IPS-15b (cell line): ENCODE measurements around the gene AKNA.

ENCODE experiments used
- H3K27me3 ChIP-seq: one replicate; pipeline ENCODE4 v1.6.1; 2013; ENCODE audit warnings: low read length; ENCODE audit not compliant: control insufficient read depth, insufficient read depth
- H3K36me3 ChIP-seq: one replicate; pipeline ENCODE4 v1.6.1; 2013; ENCODE audit warnings: low read length; ENCODE audit not compliant: control insufficient read depth, insufficient read depth
- H3K4me1 ChIP-seq: one replicate; pipeline ENCODE4 v1.6.1; 2013; ENCODE audit warnings: mild to moderate bottlenecking, low read length; ENCODE audit not compliant: control insufficient read depth, insufficient read depth
- H3K4me3 ChIP-seq: one replicate; pipeline ENCODE4 v1.5.1; 2013; ENCODE audit warnings: low read depth, low read length
- H3K9ac ChIP-seq: one replicate; pipeline ENCODE4 v1.6.1; 2013; ENCODE audit warnings: low read depth, mild to moderate bottlenecking, low read length
- H3K9me3 ChIP-seq: one replicate; pipeline ENCODE4 v1.6.1; 2013; ENCODE audit warnings: mild to moderate bottlenecking, low read length; ENCODE audit not compliant: control insufficient read depth, insufficient read depth

Gene AKNA

DNA sequence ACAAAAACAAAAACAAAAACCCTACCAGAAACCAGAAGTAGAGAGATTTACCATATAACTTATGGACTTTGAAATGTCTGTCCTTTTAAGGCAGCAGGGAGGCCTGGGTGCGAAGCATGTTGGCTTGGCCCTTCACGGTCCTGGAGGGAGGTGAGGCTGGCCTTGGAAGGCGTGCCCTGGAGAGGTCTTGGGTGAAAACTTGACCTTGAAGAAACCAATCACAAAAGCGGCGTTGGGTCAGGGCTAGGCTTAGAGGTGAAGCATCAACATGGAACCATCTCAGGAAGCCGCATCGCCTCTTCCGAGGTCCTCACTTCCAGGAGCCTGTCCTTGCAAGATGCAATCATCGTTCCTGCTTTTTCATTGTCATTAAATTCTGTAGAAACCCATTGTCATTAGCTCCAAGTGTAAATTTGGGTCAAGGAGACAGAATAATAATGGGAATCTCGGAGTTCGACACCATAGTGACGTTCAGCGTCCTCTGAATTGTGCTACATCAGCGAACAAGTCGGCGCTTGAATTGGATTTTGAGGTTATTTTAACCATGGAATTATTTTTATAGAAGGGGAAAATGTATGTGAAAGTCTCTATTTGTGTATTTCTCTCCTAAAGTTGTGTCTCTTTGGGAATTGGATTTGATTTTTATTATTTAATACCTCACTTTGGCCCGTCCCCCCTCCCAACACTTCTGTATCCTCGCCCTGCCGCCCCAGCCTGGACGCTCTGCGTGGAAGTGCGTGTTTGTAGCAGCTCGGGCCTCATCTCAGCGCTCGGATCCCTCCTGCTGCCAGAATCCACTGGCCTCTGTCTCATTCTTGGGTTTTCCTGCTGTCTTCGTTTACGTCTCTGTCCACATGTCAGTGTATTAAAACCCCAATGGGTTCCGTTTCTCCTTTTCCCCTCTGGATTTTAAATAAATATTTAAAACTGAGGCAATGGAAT is 75.9 kb downstream of the AKNA start:
- Histone ChIP-seq H3K36me3 (peaks cover 6% of the 10 kb centered on the region), H3K4me3 (no peak overlapping the region), H3K9ac (no peak overlapping the region), H3K27me3 (no peaks in the 10 kb centered on the region), H3K4me1 (no peaks in the 10 kb centered on the region), H3K9me3 (no peaks in the 10 kb centered on the region)

DNA sequence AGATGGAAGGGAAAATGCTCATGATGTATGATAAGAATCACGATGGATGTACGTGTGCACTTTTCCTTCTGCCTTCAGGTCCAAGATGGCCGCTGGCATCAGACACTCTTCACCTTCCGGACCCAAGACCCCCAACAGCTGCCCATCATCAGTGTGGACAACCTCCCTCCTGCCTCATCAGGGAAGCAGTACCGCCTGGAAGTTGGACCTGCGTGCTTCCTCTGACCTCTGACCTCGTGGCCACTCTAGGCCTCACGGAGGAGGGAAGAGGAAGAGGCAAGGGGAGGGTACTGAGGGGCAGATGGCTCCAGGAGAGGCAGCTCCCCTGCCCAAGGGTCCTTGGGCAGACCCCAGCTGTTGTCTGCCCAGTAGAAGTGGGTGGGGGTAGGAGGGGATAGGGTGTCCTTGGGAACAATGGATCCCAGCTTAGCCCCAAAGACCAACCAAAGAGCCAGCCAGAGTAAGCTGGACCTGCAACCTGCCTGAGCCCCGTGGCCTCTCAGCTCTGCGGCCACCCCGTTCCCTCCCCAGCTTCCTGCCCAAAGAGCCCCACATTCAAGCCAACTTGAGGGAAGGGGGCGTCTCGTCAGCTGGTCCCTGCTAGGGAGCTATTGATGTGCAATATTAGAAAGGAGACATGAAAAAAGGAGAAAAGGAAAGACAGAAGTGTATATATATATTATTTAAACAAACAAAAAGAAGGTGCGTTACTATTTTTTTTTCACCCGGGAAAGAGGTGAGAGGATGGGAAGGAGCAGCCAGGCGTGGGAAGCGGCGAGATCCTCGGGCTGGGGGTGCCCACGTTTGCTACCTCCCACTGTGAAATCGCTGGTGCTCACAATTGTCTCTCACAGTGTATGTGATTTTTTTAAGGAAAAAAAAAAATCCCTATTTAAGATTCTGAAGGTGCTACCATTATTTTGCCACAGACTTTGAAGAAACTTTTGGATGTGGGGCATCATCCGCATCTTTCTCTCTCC is 77.0 kb downstream of the AKNA start:
- H3K36me3 ChIP-seq, result peaks cover 6% of the 10 kb centered on the region
- H3K4me1 ChIP-seq, result no peaks in the 10 kb centered on the region
- no peaks in the 10 kb centered on the region for H3K9me3 ChIP-seq
- H3K9ac ChIP-seq, result no peak overlapping the region
- H3K27me3 ChIP-seq, result no peaks in the 10 kb centered on the region
- H3K4me3 ChIP-seq, result no peak overlapping the region

DNA sequence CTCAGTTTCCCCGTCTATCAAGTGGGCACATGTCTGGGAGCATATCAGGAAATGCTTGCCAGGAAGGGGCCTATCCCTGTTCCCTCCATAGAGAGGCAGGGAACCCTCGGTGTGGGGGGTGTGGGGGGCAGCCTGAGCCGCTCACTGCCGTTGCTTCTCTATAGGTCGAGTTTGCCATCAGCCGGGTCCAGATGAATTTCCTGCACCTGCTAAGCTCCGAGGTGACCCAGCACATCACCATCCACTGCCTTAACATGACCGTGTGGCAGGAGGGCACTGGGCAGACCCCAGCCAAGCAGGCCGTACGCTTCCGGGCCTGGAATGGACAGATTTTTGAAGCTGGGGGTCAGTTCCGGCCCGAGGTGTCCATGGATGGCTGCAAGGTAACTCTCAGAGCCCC is 78.7 kb downstream of the AKNA start:
- no peak overlapping the region for H3K4me3 ChIP-seq

DNA sequence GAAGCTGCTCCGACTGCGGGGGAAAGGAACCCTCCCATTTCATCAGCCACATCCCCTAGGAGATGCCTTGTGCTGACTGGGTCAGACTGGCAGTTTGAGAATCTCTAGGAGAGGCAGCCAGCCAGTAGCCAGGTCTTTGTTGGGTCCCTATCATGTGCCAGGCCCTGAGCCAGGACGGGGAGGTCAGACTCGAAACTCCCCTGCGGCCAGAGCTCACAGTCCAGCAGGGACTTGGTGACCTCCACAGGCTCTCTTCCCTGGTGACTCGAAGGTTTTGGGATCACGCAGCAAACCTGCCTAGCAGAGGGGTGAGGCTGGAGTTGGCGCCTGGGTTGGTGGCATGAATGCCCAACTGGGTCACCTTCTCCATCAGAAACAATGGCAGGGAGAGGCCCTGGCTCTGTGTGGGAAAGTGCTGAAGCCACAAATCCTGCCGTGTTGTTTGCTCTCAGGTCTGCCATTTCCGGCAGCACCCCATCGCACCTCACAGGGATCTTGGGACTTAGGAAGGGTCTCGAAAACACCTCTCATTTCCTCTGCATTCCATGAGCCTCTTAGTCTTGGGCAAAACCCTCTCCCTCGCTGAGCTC is 79.3 kb downstream of the AKNA start:
- Histone ChIP-seq H3K9me3 (no peaks in the 10 kb centered on the region), H3K4me3 (no peak overlapping the region), H3K9ac (no peak overlapping the region), H3K27me3 (no peaks in the 10 kb centered on the region), H3K36me3 (peaks cover 8% of the 10 kb centered on the region), H3K4me1 (no peaks in the 10 kb centered on the region)

More for the DNA sequence above, 78.7 kb downstream of the AKNA start:
- Histone ChIP-seq H3K9ac (no peak overlapping the region), H3K9me3 (no peaks in the 10 kb centered on the region), H3K4me1 (no peaks in the 10 kb centered on the region), H3K36me3 (peaks cover 8% of the 10 kb centered on the region), H3K27me3 (no peaks in the 10 kb centered on the region)

DNA sequence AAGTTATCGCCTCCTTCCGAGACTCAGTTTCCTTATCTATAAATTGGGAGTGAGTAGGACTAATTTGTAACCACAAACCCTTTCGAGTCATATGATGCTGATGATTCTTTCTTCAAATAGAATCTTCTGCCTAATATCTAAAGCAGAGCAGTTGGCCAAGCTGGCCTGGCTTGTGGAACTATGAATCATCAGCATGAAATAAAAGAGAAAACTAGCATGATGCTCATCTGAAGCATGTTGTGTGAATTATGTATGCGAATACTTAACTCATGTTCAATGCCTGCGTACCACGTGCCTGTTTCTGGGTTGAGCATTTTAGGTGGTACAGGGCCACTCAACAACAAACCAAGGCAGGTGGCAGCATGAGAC is 79.9 kb downstream of the AKNA start:
- H3K9me3 ChIP-seq, result no peaks in the 10 kb centered on the region
- no peaks in the 10 kb centered on the region for H3K27me3 ChIP-seq
- peaks cover 8% of the 10 kb centered on the region for H3K36me3 ChIP-seq
- no peak overlapping the region for H3K4me3 ChIP-seq
- H3K9ac ChIP-seq, result no peak overlapping the region
- no peaks in the 10 kb centered on the region for H3K4me1 ChIP-seq

DNA sequence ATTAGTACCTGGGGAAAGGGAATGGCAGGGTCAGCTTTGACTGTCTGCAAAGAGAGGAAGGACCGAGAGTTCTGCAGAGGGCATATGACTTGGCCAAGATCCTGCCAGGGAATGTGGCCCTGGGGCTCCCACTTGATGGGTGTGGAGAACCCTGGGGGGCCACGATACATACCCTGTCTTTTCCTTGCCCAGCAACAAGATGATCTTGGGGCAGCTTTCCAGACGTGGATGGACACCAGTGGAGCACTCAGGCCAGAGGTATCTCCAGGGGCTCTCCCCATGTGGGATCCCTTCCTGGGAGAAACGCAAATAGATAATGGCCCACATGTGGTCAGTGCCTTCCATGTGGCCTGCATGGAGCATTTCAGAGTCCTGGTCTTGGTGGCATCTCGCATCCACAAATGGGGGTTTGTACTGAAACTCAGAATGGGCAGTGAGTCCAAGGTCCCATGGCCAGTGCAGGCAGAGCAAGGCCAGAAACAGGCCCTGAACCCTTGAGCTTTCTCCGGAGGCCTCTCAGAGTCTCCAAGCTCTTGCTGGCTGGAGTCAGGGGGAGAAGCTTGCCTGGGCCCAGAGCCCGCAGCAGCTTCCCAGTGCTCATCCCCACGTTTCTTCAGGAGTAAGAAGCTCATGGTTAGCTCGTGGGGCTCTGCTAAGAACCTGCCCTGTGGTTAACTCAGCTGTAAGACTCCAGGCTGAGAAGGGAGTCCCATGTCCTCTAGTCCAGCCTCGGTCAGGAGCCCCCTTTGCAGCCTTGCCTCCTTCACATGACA is 83.2 kb downstream of the AKNA start:
- peaks cover 10% of the 10 kb centered on the region for H3K36me3 ChIP-seq
- H3K9ac ChIP-seq, result no peak overlapping the region
- H3K4me1 ChIP-seq, result no peaks in the 10 kb centered on the region
- no peaks in the 10 kb centered on the region for H3K27me3 ChIP-seq
- H3K9me3 ChIP-seq, result no peaks in the 10 kb centered on the region
- H3K4me3 ChIP-seq, result no peak overlapping the region

DNA sequence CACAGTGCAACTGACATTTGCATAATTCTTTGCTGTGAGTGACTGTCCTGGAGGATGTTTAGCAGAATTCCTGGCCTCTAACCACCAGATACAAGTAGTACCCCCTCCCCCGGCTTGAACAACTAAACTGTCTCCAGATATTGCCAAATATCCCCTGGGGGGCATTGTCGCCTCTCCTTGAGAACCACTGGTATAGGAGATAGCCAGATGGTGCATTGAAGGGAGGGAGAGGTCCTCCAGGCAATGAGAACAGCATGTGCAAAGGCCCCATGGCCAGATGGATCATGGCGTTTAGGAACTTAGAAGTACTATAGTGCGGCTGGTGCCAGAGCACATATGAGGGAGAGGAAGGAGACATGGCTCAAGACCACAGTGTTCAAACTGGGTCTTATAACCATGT is 83.8 kb downstream of the AKNA start:
- Histone ChIP-seq H3K9ac (no peak overlapping the region), H3K36me3 (peaks cover 10% of the 10 kb centered on the region), H3K27me3 (no peaks in the 10 kb centered on the region), H3K4me1 (no peaks in the 10 kb centered on the region), H3K9me3 (no peaks in the 10 kb centered on the region), H3K4me3 (no peak overlapping the region)

DNA sequence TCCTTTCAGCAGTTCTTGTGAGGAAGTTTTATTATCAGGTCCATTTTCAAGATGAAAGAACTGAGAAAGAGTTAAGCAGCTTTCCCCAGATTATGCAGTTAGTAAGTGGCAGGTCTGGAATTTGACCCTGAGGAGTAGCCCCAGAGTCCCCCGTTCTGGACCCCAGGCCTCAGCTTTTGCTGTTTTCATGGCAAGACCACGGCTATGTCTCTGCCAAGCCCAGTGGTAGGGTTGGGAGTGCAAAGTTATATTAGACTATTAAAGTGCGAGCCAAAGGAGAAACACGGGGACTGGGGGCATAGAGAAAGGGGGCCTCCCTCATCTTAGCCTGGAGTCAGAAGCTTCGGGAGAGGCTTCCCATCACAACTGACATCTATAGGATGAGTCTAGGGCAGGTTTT is 84.2 kb downstream of the AKNA start:
- Histone ChIP-seq H3K9me3 (no peaks in the 10 kb centered on the region), H3K9ac (no peak overlapping the region), H3K4me3 (no peak overlapping the region), H3K36me3 (peaks cover 10% of the 10 kb centered on the region), H3K4me1 (no peaks in the 10 kb centered on the region), H3K27me3 (no peaks in the 10 kb centered on the region)

DNA sequence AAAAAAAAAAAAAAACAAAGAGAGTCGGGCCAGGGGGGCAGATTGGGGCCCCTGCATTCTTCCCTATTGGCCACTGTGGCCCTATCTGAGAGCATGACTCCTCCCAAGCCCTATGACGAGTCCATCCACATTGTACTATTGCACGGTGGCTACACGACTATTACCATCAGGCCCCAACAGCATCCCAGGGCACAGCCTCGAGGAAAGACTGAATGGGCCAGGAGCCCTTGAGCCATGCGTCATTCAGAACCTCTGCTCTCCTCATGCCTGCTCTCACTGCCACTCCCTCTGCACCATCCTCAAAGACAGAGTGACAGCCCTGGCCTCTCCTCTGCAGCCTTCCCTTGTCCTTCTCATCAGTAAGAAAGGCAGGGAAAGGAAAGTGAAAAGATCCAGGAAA is 85.1 kb downstream of the AKNA start:
- Histone ChIP-seq H3K27me3 (no peaks in the 10 kb centered on the region), H3K4me3 (no peak overlapping the region), H3K9me3 (no peaks in the 10 kb centered on the region), H3K36me3 (peaks cover 8% of the 10 kb centered on the region), H3K4me1 (no peaks in the 10 kb centered on the region), H3K9ac (no peak overlapping the region)

DNA sequence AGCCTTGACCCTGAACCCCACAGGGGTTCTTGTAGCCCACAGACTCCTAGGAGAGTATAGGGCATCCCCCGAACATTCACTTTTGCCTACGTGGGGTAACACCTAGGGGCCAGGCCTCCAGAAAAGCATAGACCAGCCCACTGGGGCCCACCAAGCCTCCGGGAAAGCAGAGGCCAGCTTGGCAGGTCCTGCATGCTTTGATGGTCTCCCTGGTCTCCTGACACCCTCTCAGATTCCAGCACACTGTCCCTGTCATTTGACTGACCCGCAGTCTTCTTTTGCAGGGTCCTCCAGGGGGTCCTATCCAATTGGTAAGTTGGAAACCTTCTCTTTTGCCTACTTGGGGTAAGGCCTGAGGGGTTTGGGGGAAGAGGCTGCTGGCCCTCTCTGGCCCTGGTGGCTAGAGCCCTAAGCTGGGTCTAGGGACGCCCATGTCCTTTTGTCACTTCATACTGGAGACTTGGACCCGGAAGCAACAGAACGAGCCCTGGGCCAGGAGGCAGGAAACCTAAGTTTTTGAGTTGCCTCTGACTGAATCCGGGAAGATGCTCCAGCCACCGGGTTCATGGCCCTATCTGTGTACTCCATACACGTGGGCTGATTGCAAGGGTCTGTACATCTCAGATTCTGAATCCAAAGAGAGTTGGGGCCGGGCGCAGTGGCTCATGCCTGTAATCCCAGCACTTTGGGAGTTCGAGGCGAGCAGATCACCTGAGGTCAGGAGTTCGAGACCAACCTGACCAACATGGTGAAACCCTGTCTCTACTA is 85.8 kb downstream of the AKNA start:
- Histone ChIP-seq H3K9ac (no peak overlapping the region), H3K27me3 (no peaks in the 10 kb centered on the region), H3K36me3 (peaks cover 8% of the 10 kb centered on the region), H3K4me1 (no peaks in the 10 kb centered on the region), H3K9me3 (no peaks in the 10 kb centered on the region), H3K4me3 (no peak overlapping the region)
